GM12878 (cell line): Measurements from ENCODE around the gene ITPKA. TPM values are rescaled to one million over a fixed set of nuclear protein-coding genes. Genes with fewer than 3 reads are reported as not detected.

Experiments used
- ATAC-seq: fragments of 200-7000 bp; cut with Tn5 transposase; 3 replicates; pipeline ENCODE4 v1.9.1; 2020; ENCODE audit warnings: mild to moderate bottlenecking, moderate library complexity
- BruUV-seq: library from RNA; stranded (reverse); fragments of 400-500 nt; replicated peaks from 2 replicates; lab custom pipeline; 2021; lab: Mats Ljungman, UMichigan
- CTCF ChIA-PET: fragments of 300-600 bp; sonication (Branson Sonifier 250); formaldehyde crosslinking; extraction: SDS; loops from one replicate; lab custom pipeline; 2021; ENCODE audit warnings: inconsistent platforms; lab: Yijun Ruan, JAX
- POLR2A ChIA-PET: fragments of 350-600 bp; formaldehyde crosslinking; extraction: SDS; loops from one replicate; lab custom pipeline; 2021; ENCODE audit warnings: inconsistent platforms; lab: Charles Lee
- RAD21 ChIA-PET: fragments of 300-600 bp; sonication (Branson Sonifier 250); formaldehyde crosslinking; loops from one replicate; lab custom pipeline; 2023; ENCODE audit warnings: antibody characterized with exemption; ENCODE audit not compliant: unreplicated experiment; lab: Charles Lee
- SMC1A ChIA-PET: fragments of 300-600 bp; sonication (Branson Sonifier 250); formaldehyde crosslinking; loops from one replicate; lab custom pipeline; 2023; ENCODE audit not compliant: unreplicated experiment, uncharacterized antibody; lab: Charles Lee
- DNase-seq: peaks from one replicate; pipeline ENCODE4 v3.0.0-alpha.2; 2011; ENCODE audit warnings: low read depth, low spot score
- FAIRE-seq: peaks from 3 replicates; lab custom pipeline; 2011; peaks lifted over from hg19 to GRCh38; lab: Jason Lieb, UNC
- H2AFZ ChIP-seq: 2 replicates; pipeline ENCODE4 v1.6.0; 2011; ENCODE audit warnings: low read depth, low read length, control low read depth; ENCODE audit not compliant: control insufficient read depth
- H3K27ac ChIP-seq: 2 replicates; pipeline ENCODE4 v1.5.1; 2011; ENCODE audit warnings: control low read depth; ENCODE audit not compliant: control insufficient read depth, insufficient read depth
- H3K27me3 ChIP-seq, 2 experiments: replicated peaks in 1 of 2; 2 replicates each; pipeline versions ENCODE4 v1.6.0 to v1.6.1; 2011; ENCODE audit warnings: low read length in 1 of 2; ENCODE audit not compliant: control insufficient read depth in 2 of 2, insufficient read depth in 2 of 2
- H3K36me3 ChIP-seq, 2 experiments: 2 replicates each; pipeline ENCODE4 v1.5.1; 2011; ENCODE audit warnings: low read length in 1 of 2; ENCODE audit not compliant: control insufficient read depth in 2 of 2, insufficient read depth in 2 of 2
- H3K4me1 ChIP-seq: 2 replicates; pipeline ENCODE4 v1.6.1; 2011; ENCODE audit warnings: mild to moderate bottlenecking, low read length, moderate library complexity, mixed read lengths; ENCODE audit not compliant: control insufficient read depth, insufficient read depth
- H3K4me2 ChIP-seq: 2 replicates; pipeline ENCODE4 v1.6.0; 2011; ENCODE audit warnings: control low read depth; ENCODE audit not compliant: control insufficient read depth, insufficient read depth
- H3K4me3 ChIP-seq: fragments of 200-600 bp; sonication (generic); 2 replicates; pipeline ENCODE4 v1.5.1; 2016
- H3K79me2 ChIP-seq: 2 replicates; pipeline ENCODE4 v1.6.0; 2011; ENCODE audit warnings: low read length; ENCODE audit not compliant: control insufficient read depth, insufficient read depth
- H3K9ac ChIP-seq: 2 replicates; pipeline ENCODE4 v1.8.0; 2011; ENCODE audit warnings: low read length, control low read depth, mixed read lengths; ENCODE audit not compliant: control insufficient read depth, insufficient read depth
- H3K9me3 ChIP-seq: replicated peaks from 3 replicates; pipeline ENCODE4 v1.5.1; 2011; ENCODE audit warnings: mild to moderate bottlenecking, low read length; ENCODE audit not compliant: control insufficient read depth, insufficient read depth
- H4K20me1 ChIP-seq: 2 replicates; pipeline ENCODE4 v1.6.0; 2011; ENCODE audit not compliant: control insufficient read depth, insufficient read depth
- CEBPZ ChIP-seq: fragments of 150-350 bp; IDR thresholded peaks from 2 replicates; pipeline ENCODE4 v1.6.1; 2016; ENCODE audit warnings: low read depth, low read length
- CHD2 ChIP-seq: IDR thresholded peaks from 2 replicates; pipeline ENCODE4 v1.6.1; 2011; ENCODE audit warnings: low read depth, low read length, improper control_type of control experiment, borderline replicate concordance
- CREM ChIP-seq: IDR thresholded peaks from 2 replicates; pipeline ENCODE4 v1.6.1; 2014; ENCODE audit warnings: antibody characterized with exemption, low read depth
- EP300 ChIP-seq, 2 experiments: fragments of 150-350 bp in 1 of 2; IDR thresholded peaks; 2 replicates each; pipeline ENCODE4 v1.6.1; 2011 to 2012; ENCODE audit warnings: low read depth in 2 of 2, low read length in 2 of 2, borderline replicate concordance in 1 of 2, improper control_type of control experiment in 1 of 2, inconsistent platforms in 1 of 2; ENCODE audit not compliant: control insufficient read depth in 1 of 2
- EZH2 ChIP-seq: IDR thresholded peaks from 2 replicates; pipeline ENCODE4 v1.6.1; 2012; ENCODE audit warnings: low read depth, mild to moderate bottlenecking, control low read depth, inconsistent platforms, low read length, borderline replicate concordance; ENCODE audit not compliant: control insufficient read depth
- FOXM1 ChIP-seq: IDR thresholded peaks from 2 replicates; pipeline ENCODE4 v1.6.1; 2012; ENCODE audit warnings: low read depth, mild to moderate bottlenecking, inconsistent platforms, low read length, moderate library complexity
- NR2C1 ChIP-seq: fragments of 450-650 bp; IDR thresholded peaks from 2 replicates; pipeline ENCODE4 v1.6.1; 2017; ENCODE audit warnings: antibody characterized with exemption, mild to moderate bottlenecking, moderate library complexity
- RBBP5 ChIP-seq: fragments of 200-600 bp; sonication (generic); conservative IDR thresholded peaks from 2 replicates; pipeline ENCODE4 v1.6.1; 2016
- WGBS: methylation state at CpG from one replicate; pipeline ENCODE4 v1.1.6; 2016; ENCODE audit warnings: low lambda C conversion rate; ENCODE audit not compliant: insufficient replicate concordance, insufficient coverage; ENCODE audit errors: missing lambda C conversion rate; 5-methylcytosine and 5-hydroxymethylcytosine counted together
- in situ Hi-C: fragments of 300-500 bp; cut with MboI; formaldehyde crosslinking; loops from 9 replicates; pipeline ENCODE4 v1.14.3; 2018; ENCODE audit warnings: mixed read lengths
- intact Hi-C: fragments of 100-400 bp; cut with micrococcal nuclease; formaldehyde crosslinking; loops from one replicate; pipeline ENCODE4 v1.14.2; 2022; ENCODE audit not compliant: unreplicated experiment
- polyA plus RNA-seq, 11 experiments: library from polyadenylated mRNA; depleted of rRNA in 4 of 11; unstranded in 6 of 11; stranded (reverse) in 5 of 11; fragments of >200 nt; fragmentation: Nextera tagmentation in 4 of 11; fragmentation: Illumina TruSeq in 1 of 11; extraction: Ambion mirVana in 4 of 11; extraction: Trizol in 1 of 11; gene quantifications; 1 replicate in 1 of 11; 2 replicates in 10 of 11; pipeline versions ENCODE4 v1.2.1 to v1.2.3, GENCODE V29; 2011 to 2016; ENCODE audit warnings: inconsistent platforms in 2 of 11, missing spikeins in 2 of 11, low read depth in 1 of 11
- total RNA-seq, 4 experiments: library from RNA; depleted of rRNA in 3 of 4; stranded (reverse); fragments of >200 nt in 3 of 4; fragmentation: Illumina TruSeq in 1 of 4; extraction: Trizol in 1 of 4; gene quantifications; 2 replicates each; pipeline versions ENCODE4 v1.2.1 to v1.2.3, GENCODE V29; 2013 to 2021

ITPKA gene
- total and polyA plus RNA-seq, 10 of the 15 experiments (the other 5 are each of a cell fraction or from before 2014, with no cell fraction given), result 0.04 to 1.5 (median 0.49) TPM; not detected in 1

- H3K4me1 ChIP-seq, result peaks cover 23% of the 10 kb centered on the region
- in situ Hi-C loops (no loop called here), intact Hi-C loops (no loop called here)
- no peak overlapping the region for H3K27ac ChIP-seq
- ATAC-seq (no peak), FAIRE-seq (no peak), DNase-seq (no peak)
- ChIA-PET CTCF (no interaction called here), SMC1A (interaction anchor here (1.1 kb wide), 1 partner anchor 45 kb away, joined by 4 read pairs; no protein-coding TSS in a partner anchor), POLR2A (interaction anchor here (0.9 kb wide), 2 partner anchors 15 to 17 kb away, joined by 3 read pairs; partner anchors contain the start of gene ITPKA), RAD21 (no interaction called here)
- BruUV-seq, result no TSS peak
- H3K4me2 ChIP-seq, result no peak overlapping the region
- no peaks in the 10 kb centered on the region for H3K79me2 ChIP-seq
- H4K20me1 ChIP-seq, result no peaks in the 10 kb centered on the region
- 53% methylated on average over 7 of the region's 7 CpGs for WGBS
- H3K9ac ChIP-seq, result no peak overlapping the region
- peaks cover 5 to 20% of the 10 kb centered on the region in 2 experiments for H3K27me3 ChIP-seq
- TF ChIP-seq FOXM1 (no peak), EP300 (IDR thresholded peaks at IDR 0.05; ENCODE audit: borderline replicate concordance in 1 of 2, control insufficient read depth in 1 of 2, low read depth in 2 of 2, low read length in 2 of 2) (no peak), CHD2 (no peak), EZH2 (0 out of 2 replicates have a peak, but pooled peaks have one; percentile 56), RBBP5 (no peak), CREM (no peak)
- H3K36me3 ChIP-seq, result no peaks in the 10 kb centered on the region
- H2AFZ ChIP-seq, result no peak overlapping the region
- no peaks in the 10 kb centered on the region for H3K9me3 ChIP-seq
- H3K4me3 ChIP-seq, result no peak overlapping the region
Measured at GRCh38 chr15:41510728-41511127, 17.1 kb downstream of the ITPKA start.

GRCh38 chr15:41511331-41511898 is 17.7 kb downstream of the ITPKA start:
- Histone ChIP-seq H4K20me1 (no peaks in the 10 kb centered on the region), H3K9me3 (no peaks in the 10 kb centered on the region), H2AFZ (no peak overlapping the region), H3K27ac (no peak overlapping the region)
- BruUV-seq, result no TSS peak
- ATAC-seq (no peak; the same call in 2 of the 3 replicates), FAIRE-seq (no peak)
- RAD21 ChIA-PET, result no interaction called here
- WGBS, result 39% methylated on average over 20 of the region's 56 CpGs
- CTCF ChIA-PET, result no interaction called here
- no peak for TF ChIP-seq NR2C1
- no peak for TF ChIP-seq CEBPZ
- TF ChIP-seq, all 136 proteins: peak for 0
- POLR2A ChIA-PET, result interaction anchor here (0.9 kb wide), 2 partner anchors 16 to 18 kb away, joined by 3 read pairs; partner anchors contain the start of gene ITPKA
- intact Hi-C loops (no loop called here), in situ Hi-C loops (no loop called here)
- H3K4me3 ChIP-seq, result no peak overlapping the region
- no peak for DNase-seq
- H3K36me3 ChIP-seq, result no peaks in the 10 kb centered on the region
- H3K4me2 ChIP-seq, result no peak overlapping the region
- no peaks in the 10 kb centered on the region for H3K79me2 ChIP-seq
- SMC1A ChIA-PET, result interaction anchor here (1.1 kb wide), 1 partner anchor 46 kb away, joined by 4 read pairs; no protein-coding TSS in a partner anchor
- H3K27me3 ChIP-seq, result peaks cover 5 to 20% of the 10 kb centered on the region in 2 experiments
- no peak overlapping the region for H3K9ac ChIP-seq
- H3K4me1 ChIP-seq, result peaks cover 23% of the 10 kb centered on the region
